T-cell (primary cell): ENCODE results near the gene DAGLB. TPM values are rescaled to one million over a fixed set of nuclear protein-coding genes. Genes with fewer than 3 reads are reported as not detected.
"Not testable (repeated sequence)": the region's sequence is repeated elsewhere in the genome, so short reads cannot be mapped to it uniquely, and the experiment has no call there.

Source experiments
- ATAC-seq, 4 experiments: fragments of 200-7000 bp in 3 of 4; fragments of 150-1000 bp in 1 of 4; cut with Tn5 transposase; replicated peaks in 1 of 4; 1 replicate in 3 of 4; 2 replicates in 1 of 4; pipeline ENCODE4 v1.10.0; 2021; ENCODE audit warnings: moderate library complexity in 3 of 4, mild to moderate bottlenecking in 2 of 4, moderate number of reproducible peaks in 1 of 4
- CTCF ChIA-PET, 2 donors: fragments of 300-600 bp; sonication (Branson Sonifier 250); formaldehyde crosslinking; loops; one replicate each; lab custom pipeline; 2022; ENCODE audit warnings: antibody characterized with exemption in 2 of 2; lab: Charles Lee
- POLR2A ChIA-PET, 2 donors: fragments of 300-600 bp; sonication (Branson Sonifier 250); formaldehyde crosslinking; loops; one replicate each; lab custom pipeline; 2022; ENCODE audit warnings: antibody characterized with exemption in 2 of 2; lab: Charles Lee
- DNase-seq, 35 experiments: peaks; one replicate each; pipeline versions ENCODE4 v3.0.0 to v3.0.0-alpha.2; 2013 to 2023
- H3K27ac ChIP-seq: one replicate; pipeline ENCODE4 v1.5.1; 2013; ENCODE audit warnings: low read length
- H3K27me3 ChIP-seq, 2 experiments: replicated peaks in 1 of 2; 1 replicate in 1 of 2; 2 replicates in 1 of 2; pipeline versions ENCODE4 v1.6.1 to v1.7.0; 2013; ENCODE audit warnings: low read length in 1 of 2, mixed read lengths in 1 of 2; ENCODE audit not compliant: control insufficient read depth in 2 of 2, insufficient read depth in 2 of 2; ENCODE audit errors: extremely low read depth in 1 of 2
- H3K36me3 ChIP-seq, 2 donors: 1 replicate in 1 of 2; 2 replicates in 1 of 2; pipeline versions ENCODE4 v1.6.1 to v1.7.0; 2013; ENCODE audit warnings: low read length in 1 of 2; ENCODE audit not compliant: control insufficient read depth in 2 of 2, insufficient read depth in 1 of 2; ENCODE audit errors: extremely low read depth in 1 of 2
- H3K4me1 ChIP-seq, 2 experiments: 1 replicate in 1 of 2; 2 replicates in 1 of 2; pipeline versions ENCODE4 v1.6.1 to v1.7.0; 2013; ENCODE audit warnings: low read length in 2 of 2, mixed read lengths in 1 of 2; ENCODE audit not compliant: insufficient read depth in 2 of 2, control insufficient read depth in 1 of 2; ENCODE audit errors: extremely low read depth in 1 of 2
- H3K4me3 ChIP-seq, 2 donors: 1 replicate in 1 of 2; 2 replicates in 1 of 2; pipeline versions ENCODE4 v1.5.1 to v1.7.0; 2013; ENCODE audit warnings: mild to moderate bottlenecking in 2 of 2, low read length in 1 of 2, moderate library complexity in 1 of 2; ENCODE audit not compliant: control insufficient read depth in 1 of 2; ENCODE audit errors: extremely low read depth in 1 of 2
- H3K9me3 ChIP-seq: 2 replicates; pipeline ENCODE4 v1.7.0; 2013
- H3K27ac Mint-ChIP-seq, 2 donors: one replicate each; pipeline ENCODE4 v1.8.0; 2020 to 2021; ENCODE audit warnings: mild to moderate bottlenecking in 2 of 2, mixed read lengths in 2 of 2
- H3K27me3 Mint-ChIP-seq, 2 donors: one replicate each; pipeline ENCODE4 v1.8.0; 2021 to 2022; ENCODE audit warnings: mixed read lengths in 2 of 2
- H3K36me3 Mint-ChIP-seq: one replicate; pipeline ENCODE4 v1.8.0; 2021; ENCODE audit warnings: mixed read lengths
- H3K4me1 Mint-ChIP-seq, 3 donors: one replicate each; pipeline ENCODE4 v1.8.0; 2020 to 2022; ENCODE audit warnings: mixed read lengths in 3 of 3, mild to moderate bottlenecking in 1 of 3
- H3K4me3 Mint-ChIP-seq, 3 donors: one replicate each; pipeline ENCODE4 v1.8.0; 2020 to 2022; ENCODE audit warnings: mild to moderate bottlenecking in 3 of 3, mixed read lengths in 3 of 3, moderate library complexity in 3 of 3
- H3K9me3 Mint-ChIP-seq, 3 donors: one replicate each; pipeline ENCODE4 v1.8.0; 2020 to 2022; ENCODE audit warnings: mixed read lengths in 3 of 3
- WGBS: methylation state at CpG from one replicate; pipeline ENCODE4 v1.1.5; 2013; ENCODE audit warnings: missing lambda C conversion rate; ENCODE audit not compliant: insufficient coverage; 5-methylcytosine and 5-hydroxymethylcytosine counted together
- total RNA-seq, 35 experiments: library from RNA in 6 of 35; stranded (reverse) in 6 of 35; fragments of 120-200 nt in 1 of 35; gene quantifications; one replicate each; pipeline versions ENCODE4 v1.2.1 to v1.2.4 and lab custom pipeline; 2013 to 2026

The DAGLB gene
- total RNA-seq, 5 donors from 2014 or later (not counting 1 experiment from before 2014, with no cell fraction given) = 23.9 to 45.0 (median 38.9) TPM

DNA sequence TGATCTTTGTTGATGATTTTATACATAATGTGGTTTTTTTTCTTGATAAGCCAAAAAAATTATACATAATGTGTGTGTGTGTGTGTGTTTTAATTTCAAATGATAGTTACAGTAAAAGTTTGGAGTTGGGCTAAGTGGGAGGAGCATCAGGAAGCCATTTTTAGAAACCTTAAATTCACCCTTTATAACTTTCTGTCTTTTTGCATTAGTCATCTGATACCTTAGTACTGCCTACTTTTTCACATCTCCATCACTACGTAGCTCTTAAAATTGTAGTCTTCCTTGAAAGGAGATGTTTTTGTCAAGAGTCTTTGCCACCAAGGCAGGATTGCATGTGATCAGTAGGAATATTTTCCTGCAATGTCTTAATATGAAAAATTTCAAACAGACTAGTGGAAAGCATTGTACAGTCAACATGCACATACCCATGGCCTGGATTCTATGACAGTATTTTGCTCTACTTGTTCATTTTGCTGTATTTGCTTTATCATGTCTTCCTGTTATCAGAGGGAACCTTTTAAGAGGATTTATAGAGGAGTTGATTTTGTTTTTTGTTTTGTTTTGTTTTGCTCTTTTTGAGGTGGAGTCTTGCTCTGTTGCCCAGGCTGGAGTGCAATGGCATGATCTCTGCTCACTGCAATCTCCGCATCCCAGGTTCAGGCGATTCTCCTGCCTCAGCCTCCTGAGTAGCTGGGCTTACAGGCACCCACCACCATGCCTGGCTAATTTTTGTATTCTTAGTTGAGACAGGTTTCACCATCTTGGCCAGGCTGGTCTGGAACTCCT lies 67.3 kb downstream of the DAGLB start:
- H3K4me1 Mint-ChIP-seq = peaks cover 75 to 82% (median 81%) of the 10 kb centered on the region in 3 donors
- WGBS = no CpG with 5 or more reads among the region's 3 CpGs
- H3K27me3 Mint-ChIP-seq = no peaks in the 10 kb centered on the region
- no peak overlapping the region for H3K4me3 ChIP-seq
- peaks cover 0 to 4% of the 10 kb centered on the region in 2 donors for H3K36me3 ChIP-seq
- peak overlapping the region; percentile 79 to 87 for H3K27ac Mint-ChIP-seq
- no peak overlapping the region for H3K27ac ChIP-seq
- H3K4me1 ChIP-seq = peaks cover 15 to 66% of the 10 kb centered on the region in 2 experiments
- ChIA-PET CTCF (interaction anchor here (0.5 to 0.7 kb wide), 2 partner anchors 523 to 830 kb away, joined by 3 to 4 read pairs; no protein-coding TSS in a partner anchor), POLR2A (no interaction called here)
- DNase-seq (no peak), ATAC-seq (peak in 1 of 4 experiments; percentile 23)
- peak overlapping the region; percentile 4 to 49 (median 35) for H3K4me3 Mint-ChIP-seq
- no peaks in the 10 kb centered on the region for H3K27me3 ChIP-seq
- no peaks in the 10 kb centered on the region for H3K9me3 Mint-ChIP-seq
- peaks cover 9% of the 10 kb centered on the region for H3K36me3 Mint-ChIP-seq
- H3K9me3 ChIP-seq = no peaks in the 10 kb centered on the region

DNA sequence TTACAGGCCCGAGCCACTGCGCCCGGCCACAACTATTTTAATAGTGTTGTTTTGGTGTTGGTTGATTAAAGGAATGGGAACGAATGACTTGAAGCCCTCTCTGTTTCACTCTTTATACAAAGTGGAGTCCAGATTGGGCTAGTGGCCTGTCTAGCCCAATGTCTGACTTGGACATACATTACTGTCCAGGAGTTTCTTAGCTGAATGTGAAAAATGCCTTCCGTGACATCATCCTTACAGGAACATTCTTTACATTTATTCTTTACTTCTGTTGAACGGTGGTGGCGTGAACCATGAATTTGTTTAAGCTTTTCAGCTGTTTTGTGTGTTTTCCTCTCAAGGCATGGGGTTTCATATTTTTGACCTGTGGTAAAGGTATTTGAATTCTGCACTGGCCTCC lies 67.9 kb downstream of the DAGLB start:
- CTCF ChIA-PET = interaction anchor here in 1 of 2 donors (0.7 kb wide), 1 partner anchor 831 kb away, joined by 3 read pairs; no protein-coding TSS in a partner anchor
- Histone ChIP-seq H3K27ac (no peak overlapping the region), H3K9me3 (no peaks in the 10 kb centered on the region), H3K27me3 (no peaks in the 10 kb centered on the region), H3K4me1 (peaks cover 15 to 67% of the 10 kb centered on the region in 2 experiments), H3K4me3 (no peak overlapping the region), H3K36me3 (peaks cover 0 to 4% of the 10 kb centered on the region in 2 donors)
- Mint-ChIP-seq H3K36me3 (peaks cover 9% of the 10 kb centered on the region), H3K27me3 (no peaks in the 10 kb centered on the region), H3K4me3 (peak overlapping the region in 1 of 3 donors; percentile 4), H3K4me1 (peaks cover 71 to 78% (median 77%) of the 10 kb centered on the region in 3 donors), H3K9me3 (no peaks in the 10 kb centered on the region), H3K27ac (peak overlapping the region; percentile 79 to 87)
- WGBS = no CpG with 5 or more reads among the region's 7 CpGs
- POLR2A ChIA-PET = no interaction called here
- DNase-seq = no peak
- ATAC-seq = no peak

DNA sequence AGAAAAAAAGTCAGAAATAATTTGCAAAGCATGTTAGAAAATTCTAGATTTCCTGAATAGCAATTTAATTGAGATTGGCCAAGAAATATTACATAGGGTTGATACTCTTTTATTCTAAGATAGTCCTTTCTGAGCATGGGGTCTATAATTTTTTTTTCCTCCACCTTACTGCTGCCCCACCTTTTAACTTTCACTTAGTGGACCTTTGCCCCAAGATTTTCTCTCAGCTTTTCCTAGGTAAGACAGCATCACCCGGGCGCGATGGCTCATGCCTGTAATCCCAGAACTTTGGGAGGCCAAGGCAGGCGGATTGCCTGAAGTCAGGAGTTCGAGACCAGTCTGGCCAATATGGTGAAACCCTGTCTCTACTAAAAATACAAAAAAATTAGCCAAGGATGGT lies 69.2 kb downstream of the DAGLB start:
- DNase-seq, H3K9me3 Mint-ChIP-seq, H3K36me3 Mint-ChIP-seq, H3K27ac ChIP-seq, H3K4me3 ChIP-seq, H3K9me3 ChIP-seq, CTCF ChIA-PET, H3K36me3 ChIP-seq, H3K27me3 Mint-ChIP-seq, ATAC-seq, H3K27me3 ChIP-seq: not testable (repeated sequence)
- Mint-ChIP-seq H3K4me3 (peak overlapping the region in 1 of 3 donors; percentile 3), H3K4me1 (peaks cover 64 to 73% (median 68%) of the 10 kb centered on the region in 3 donors), H3K27ac (peak overlapping the region; percentile 43 to 44)
- POLR2A ChIA-PET = interaction anchor here in 1 of 2 donors (0.7 kb wide), 1 partner anchor 1235 kb away, joined by 3 read pairs; no protein-coding TSS in a partner anchor
- H3K4me1 ChIP-seq = peaks cover 15 to 57% of the 10 kb centered on the region in 2 experiments
- 100% methylated on average over 3 of the region's 5 CpGs for WGBS

DNA sequence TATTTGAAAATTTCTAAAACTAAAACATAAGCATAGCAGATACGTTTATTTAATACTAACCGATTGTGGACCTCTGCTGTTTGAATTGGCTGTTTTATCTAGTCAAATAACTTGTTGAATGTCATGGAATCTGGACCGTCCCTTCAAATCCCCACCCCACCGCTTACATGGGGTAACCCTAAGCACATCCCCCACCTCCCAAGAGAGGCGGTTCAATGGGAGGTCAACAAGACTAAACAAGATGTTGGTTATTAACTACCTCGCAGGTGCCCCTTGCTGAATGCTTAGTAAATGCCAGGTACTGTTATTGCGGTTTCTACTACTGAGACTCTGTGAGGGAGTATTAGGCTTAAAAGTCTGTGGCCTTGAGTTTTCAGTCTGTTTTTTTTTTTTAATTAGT lies 70.9 kb downstream of the DAGLB start:
- Mint-ChIP-seq H3K9me3 (no peaks in the 10 kb centered on the region), H3K27ac (peak overlapping the region; percentile 28 to 44), H3K27me3 (no peaks in the 10 kb centered on the region), H3K36me3 (peaks cover 9% of the 10 kb centered on the region), H3K4me1 (peaks cover 47 to 59% (median 53%) of the 10 kb centered on the region in 3 donors), H3K4me3 (peak overlapping the region; percentile 52 to 87 (median 55))
- H3K27me3 ChIP-seq = no peaks in the 10 kb centered on the region
- no peak overlapping the region for H3K4me3 ChIP-seq
- peaks cover 0 to 4% of the 10 kb centered on the region in 2 donors for H3K36me3 ChIP-seq
- H3K27ac ChIP-seq = no peak overlapping the region
- POLR2A ChIA-PET = interaction anchor here in 1 of 2 donors (0.7 kb wide), 1 partner anchor 1603 kb away, joined by 8 read pairs; no protein-coding TSS in a partner anchor
- no peak for DNase-seq
- CTCF ChIA-PET = interaction anchor here in 1 of 2 donors (0.6 kb wide), 1 partner anchor 115 kb away, joined by 3 read pairs; no protein-coding TSS in a partner anchor
- H3K9me3 ChIP-seq = no peaks in the 10 kb centered on the region
- no peak for ATAC-seq
- 73% methylated on average over 2 of the region's 7 CpGs for WGBS
- peaks cover 10 to 58% of the 10 kb centered on the region in 2 experiments for H3K4me1 ChIP-seq

DNA sequence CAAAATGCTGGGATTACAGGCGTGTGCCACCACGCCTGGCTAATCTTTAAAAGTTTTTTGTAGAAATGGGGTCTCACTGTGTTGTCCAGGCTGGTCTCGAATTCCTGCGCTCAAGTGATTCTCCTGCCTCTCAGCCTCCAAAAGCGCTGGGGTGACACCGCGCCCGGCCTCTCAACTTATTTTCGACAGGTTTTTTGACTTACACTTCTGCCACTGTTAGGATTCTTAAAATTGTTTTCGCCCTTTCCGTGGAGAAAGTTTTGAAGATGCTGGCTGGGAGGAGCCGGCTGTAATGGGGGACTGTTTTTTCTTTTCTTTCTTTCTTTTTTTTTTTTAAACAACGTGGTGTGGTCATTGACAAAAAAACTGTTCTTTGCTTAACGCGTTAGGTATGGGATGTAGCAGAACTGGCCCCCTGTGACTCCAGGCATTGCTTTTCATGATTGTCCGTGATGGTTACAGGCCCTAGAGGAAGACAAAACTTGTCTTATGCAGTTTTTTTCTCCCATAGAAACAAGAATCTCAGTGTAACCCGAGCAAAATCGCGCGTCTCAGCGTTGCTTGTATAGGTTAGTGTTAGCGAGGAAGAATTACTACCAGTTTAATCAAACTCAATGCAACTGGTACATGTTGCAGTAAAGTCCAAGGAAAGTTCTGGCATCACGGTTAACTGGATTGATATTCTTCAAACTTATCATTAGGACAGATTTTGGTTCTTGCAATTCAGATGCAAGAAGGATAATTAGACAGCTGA lies 72.2 kb downstream of the DAGLB start:
- peak overlapping the region; percentile 89 to 94 for H3K27ac Mint-ChIP-seq

More for the DNA sequence above, 72.2 kb downstream of the DAGLB start:
- Histone ChIP-seq H3K9me3 (no peaks in the 10 kb centered on the region), H3K4me1 (peaks cover 10 to 50% of the 10 kb centered on the region in 2 experiments), H3K4me3 (peak overlapping the region; percentile 71 to 73), H3K36me3 (peaks cover 0 to 4% of the 10 kb centered on the region in 2 donors), H3K27ac (peak overlapping the region; percentile 68), H3K27me3 (no peaks in the 10 kb centered on the region)
- Mint-ChIP-seq H3K4me3 (peak overlapping the region; percentile 87 to 93 (median 87)), H3K36me3 (peaks cover 9% of the 10 kb centered on the region), H3K9me3 (no peaks in the 10 kb centered on the region), H3K4me1 (peaks cover 34 to 46% (median 40%) of the 10 kb centered on the region in 3 donors), H3K27me3 (no peaks in the 10 kb centered on the region)
- CTCF ChIA-PET = interaction anchor here in 1 of 2 donors (0.7 kb wide), 1 partner anchor 92 kb away, joined by 3 read pairs; no protein-coding TSS in a partner anchor
- WGBS = 5% methylated on average over 3 of the region's 23 CpGs
- peak in 1 of 4 experiments; percentile 32 for ATAC-seq
- DNase-seq = peak in 28 of 35 experiments; percentile 3 to 58 (median 22)
- POLR2A ChIA-PET = no interaction called here
